HEK293 (cell line): Measurements from ENCODE around the gene VPREB3.

Source experiments
- CTCF ChIA-PET: fragments of 350-600 bp; formaldehyde crosslinking; extraction: SDS; loops from one replicate; lab custom pipeline; 2021; ENCODE audit warnings: antibody characterized with exemption; lab: Yijun Ruan, JAX
- POLR2A ChIA-PET: fragments of 300-600 bp; formaldehyde crosslinking; extraction: SDS; loops from one replicate; lab custom pipeline; 2020; ENCODE audit warnings: antibody characterized with exemption, inconsistent platforms; lab: Yijun Ruan, JAX
- H3K27ac ChIP-seq: fragments of 200-500 bp; sonication (Bioruptor generic); 2 replicates; pipeline ENCODE4 v1.5.1; 2014; ENCODE audit warnings: low read depth, low read length, control low read depth, inconsistent platforms; ENCODE audit errors: extremely low read depth
- H3K36me3 ChIP-seq, 2 experiments: fragments of 200-500 bp in 1 of 2; sonication (Bioruptor generic) in 1 of 2; 1 replicate in 1 of 2; 2 replicates in 1 of 2; pipeline ENCODE4 v1.5.1; 2014 to 2017; ENCODE audit warnings: inconsistent platforms in 2 of 2, low read length in 2 of 2; ENCODE audit not compliant: control insufficient read depth in 2 of 2, insufficient read depth in 1 of 2
- H3K4me1 ChIP-seq: fragments of 200-500 bp; sonication (Bioruptor generic); 2 replicates; pipeline ENCODE4 v1.5.1; 2014; ENCODE audit warnings: mild to moderate bottlenecking, low read length, inconsistent platforms; ENCODE audit not compliant: control insufficient read depth, insufficient read depth
- H3K4me3 ChIP-seq: 2 replicates; pipeline ENCODE4 v1.5.1; 2011; ENCODE audit warnings: low read depth, mild to moderate bottlenecking, control low read depth, low read length, moderate library complexity
- H3K9me3 ChIP-seq: fragments of 200-500 bp; sonication (Bioruptor generic); 2 replicates; pipeline ENCODE4 v1.5.1; 2014; ENCODE audit warnings: low read depth, low read length, inconsistent platforms; ENCODE audit not compliant: control insufficient read depth, insufficient read depth
- BCL11A ChIP-seq: fragments of 450-650 bp; formaldehyde crosslinking; IDR thresholded peaks from 2 replicates; pipeline ENCODE4 v1.5.1; 2016; ENCODE audit warnings: low read depth, missing biosample characterization, missing genetic modification characterization
- GLI4 ChIP-seq: fragments of 450-650 bp; formaldehyde crosslinking; IDR thresholded peaks from 2 replicates; pipeline ENCODE4 v1.5.1; 2016; ENCODE audit warnings: missing biosample characterization, missing genetic modification characterization
- KLF8 ChIP-seq: fragments of 450-650 bp; formaldehyde crosslinking; IDR thresholded peaks from 2 replicates; pipeline ENCODE4 v1.5.1; 2016; ENCODE audit warnings: missing biosample characterization, missing genetic modification characterization
- ZBTB49 ChIP-seq: fragments of 450-650 bp; formaldehyde crosslinking; IDR thresholded peaks from 2 replicates; pipeline ENCODE4 v1.5.1; 2016; ENCODE audit warnings: missing biosample characterization, missing genetic modification characterization, low read depth
- ZIC2 ChIP-seq: fragments of 450-650 bp; formaldehyde crosslinking; IDR thresholded peaks from 2 replicates; pipeline ENCODE4 v1.5.1; 2016; ENCODE audit warnings: missing biosample characterization, missing genetic modification characterization
- ZNF416 ChIP-seq: fragments of 450-650 bp; formaldehyde crosslinking; IDR thresholded peaks from 2 replicates; pipeline ENCODE4 v1.5.1; 2016; ENCODE audit warnings: missing biosample characterization, missing genetic modification characterization
- ZNF473 ChIP-seq: fragments of 450-650 bp; formaldehyde crosslinking; IDR thresholded peaks from 2 replicates; pipeline ENCODE4 v1.5.1; 2017; ENCODE audit warnings: missing biosample characterization, missing genetic modification characterization
- ZNF521 ChIP-seq: fragments of 450-650 bp; formaldehyde crosslinking; IDR thresholded peaks from 2 replicates; pipeline ENCODE4 v1.5.1; 2017; ENCODE audit warnings: missing biosample characterization, mild to moderate bottlenecking, missing genetic modification characterization
- ZNF571 ChIP-seq: fragments of 450-650 bp; formaldehyde crosslinking; IDR thresholded peaks from 2 replicates; pipeline ENCODE4 v1.5.0; 2017; ENCODE audit warnings: missing biosample characterization, missing genetic modification characterization
- ZNF768 ChIP-seq: fragments of 450-650 bp; formaldehyde crosslinking; IDR thresholded peaks from 2 replicates; pipeline ENCODE4 v1.5.1; 2018; ENCODE audit warnings: missing biosample characterization, mild to moderate bottlenecking, missing genetic modification characterization
- ZNF843 ChIP-seq: fragments of 450-650 bp; formaldehyde crosslinking; IDR thresholded peaks from 2 replicates; pipeline ENCODE4 v1.5.1; 2016; ENCODE audit warnings: missing biosample characterization, missing genetic modification characterization
- TF ChIP-seq, protein P1 (sequence below): fragments of 450-650 bp; formaldehyde crosslinking; IDR thresholded peaks from 2 replicates; pipeline ENCODE4; 2016; ENCODE audit warnings: missing biosample characterization, missing genetic modification characterization
- TF ChIP-seq, protein P2 (sequence below): fragments of 450-650 bp; formaldehyde crosslinking; IDR thresholded peaks from 2 replicates; pipeline ENCODE4 v1.5.1; 2016; ENCODE audit warnings: missing biosample characterization, missing genetic modification characterization
- TF ChIP-seq, protein P3 (sequence below): fragments of 450-650 bp; formaldehyde crosslinking; IDR thresholded peaks from 2 replicates; pipeline ENCODE4 v1.5.1; 2017; ENCODE audit warnings: missing biosample characterization, missing genetic modification characterization
- TF ChIP-seq, protein P4 (sequence below): fragments of 450-650 bp; formaldehyde crosslinking; IDR thresholded peaks from 2 replicates; pipeline ENCODE4 v1.5.1; 2017; ENCODE audit warnings: missing biosample characterization, mild to moderate bottlenecking, missing genetic modification characterization, moderate library complexity

The VPREB3 gene

DNA sequence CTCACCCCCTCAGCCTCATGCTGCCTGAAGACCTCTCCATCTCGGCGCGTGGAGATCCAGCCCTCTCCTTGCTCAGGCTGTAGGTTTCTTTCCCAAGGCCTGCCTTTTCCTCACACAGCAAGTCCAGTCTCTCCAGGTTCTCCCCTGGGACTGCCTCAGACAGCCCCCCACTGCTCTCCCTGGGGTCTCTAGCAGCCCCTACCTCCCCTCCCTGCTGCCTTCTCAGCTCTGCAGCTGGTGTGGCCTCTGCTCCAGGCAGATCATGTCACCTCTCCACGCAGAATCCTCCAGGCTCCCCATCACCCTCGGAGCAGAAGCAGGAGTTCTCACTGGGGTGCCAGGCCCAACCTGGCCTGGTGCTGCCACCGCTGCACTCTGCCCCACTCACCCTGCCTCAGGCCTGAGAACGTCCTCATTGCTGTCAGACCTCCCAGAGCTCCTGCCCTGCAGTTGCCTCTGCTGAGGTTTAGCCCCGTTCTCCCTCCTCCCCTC is 47.7 kb upstream of the VPREB3 start:
- no peak overlapping the region for H3K4me3 ChIP-seq
- ChIA-PET POLR2A (interaction anchor here (0.7 kb wide), 1 partner anchor 10 kb away, joined by 3 read pairs; no protein-coding TSS in a partner anchor), CTCF (no interaction called here)
- H3K9me3 ChIP-seq, result no peaks in the 10 kb centered on the region
- TF ChIP-seq KLF8 (tag by site-specific recombination), result no peak
- TF ChIP-seq ZIC2, result peak; percentile 95
- TF ChIP-seq, protein P1, sequence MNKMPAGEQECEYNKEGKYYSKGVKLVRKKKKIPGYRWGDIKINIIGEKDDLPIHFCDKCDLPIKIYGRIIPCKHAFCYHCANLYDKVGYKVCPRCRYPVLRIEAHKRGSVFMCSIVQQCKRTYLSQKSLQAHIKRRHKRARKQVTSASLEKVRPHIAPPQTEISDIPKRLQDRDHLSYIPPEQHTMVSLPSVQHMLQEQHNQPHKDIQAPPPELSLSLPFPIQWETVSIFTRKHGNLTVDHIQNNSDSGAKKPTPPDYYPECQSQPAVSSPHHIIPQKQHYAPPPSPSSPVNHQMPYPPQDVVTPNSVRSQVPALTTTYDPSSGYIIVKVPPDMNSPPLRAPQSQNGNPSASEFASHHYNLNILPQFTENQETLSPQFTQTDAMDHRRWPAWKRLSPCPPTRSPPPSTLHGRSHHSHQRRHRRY (tag by site-specific recombination), result no peak
- TF ChIP-seq, protein P2, sequence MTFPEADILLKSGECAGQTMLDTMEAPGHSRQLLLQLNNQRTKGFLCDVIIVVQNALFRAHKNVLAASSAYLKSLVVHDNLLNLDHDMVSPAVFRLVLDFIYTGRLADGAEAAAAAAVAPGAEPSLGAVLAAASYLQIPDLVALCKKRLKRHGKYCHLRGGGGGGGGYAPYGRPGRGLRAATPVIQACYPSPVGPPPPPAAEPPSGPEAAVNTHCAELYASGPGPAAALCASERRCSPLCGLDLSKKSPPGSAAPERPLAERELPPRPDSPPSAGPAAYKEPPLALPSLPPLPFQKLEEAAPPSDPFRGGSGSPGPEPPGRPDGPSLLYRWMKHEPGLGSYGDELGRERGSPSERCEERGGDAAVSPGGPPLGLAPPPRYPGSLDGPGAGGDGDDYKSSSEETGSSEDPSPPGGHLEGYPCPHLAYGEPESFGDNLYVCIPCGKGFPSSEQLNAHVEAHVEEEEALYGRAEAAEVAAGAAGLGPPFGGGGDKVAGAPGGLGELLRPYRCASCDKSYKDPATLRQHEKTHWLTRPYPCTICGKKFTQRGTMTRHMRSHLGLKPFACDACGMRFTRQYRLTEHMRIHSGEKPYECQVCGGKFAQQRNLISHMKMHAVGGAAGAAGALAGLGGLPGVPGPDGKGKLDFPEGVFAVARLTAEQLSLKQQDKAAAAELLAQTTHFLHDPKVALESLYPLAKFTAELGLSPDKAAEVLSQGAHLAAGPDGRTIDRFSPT (tag by site-specific recombination), result no peak
- no peak for TF ChIP-seq ZNF768 (tag by site-specific recombination)
- H3K4me1 ChIP-seq, result no peaks in the 10 kb centered on the region
- peaks cover 51 to 88% of the 10 kb centered on the region in 2 experiments for H3K36me3 ChIP-seq
- no peak overlapping the region for H3K27ac ChIP-seq

DNA sequence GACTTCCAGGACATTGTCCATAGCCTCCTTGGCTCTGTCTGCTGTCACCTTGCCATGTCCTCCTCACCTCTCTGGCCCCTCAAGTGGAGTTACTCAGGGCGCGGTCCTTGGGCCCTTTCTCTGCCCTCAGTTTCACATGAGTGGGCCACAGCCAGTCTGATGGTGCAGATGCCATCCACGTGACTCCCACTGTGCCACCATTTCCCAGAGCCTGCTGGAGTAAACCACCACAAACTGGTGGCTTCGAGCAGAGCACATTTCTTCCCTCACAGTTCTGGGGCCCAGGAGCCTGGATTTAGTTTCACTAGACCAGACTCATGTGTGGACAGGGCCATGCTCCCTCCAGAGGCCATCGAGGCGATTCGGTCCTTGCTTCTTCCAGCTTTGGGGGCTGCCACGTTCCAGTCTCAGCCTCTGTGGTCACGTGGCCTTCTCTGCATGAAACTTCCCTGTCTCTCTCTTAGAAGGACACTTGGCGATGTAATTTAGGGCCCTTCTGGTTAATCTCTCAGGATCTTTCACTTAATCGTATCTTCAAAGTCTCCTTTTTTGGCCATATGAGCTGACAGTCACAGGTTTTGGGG is 47.1 kb upstream of the VPREB3 start:
- Histone ChIP-seq H3K4me3 (no peak overlapping the region), H3K36me3 (peaks cover 51 to 88% of the 10 kb centered on the region in 2 experiments), H3K4me1 (no peaks in the 10 kb centered on the region), H3K9me3 (no peaks in the 10 kb centered on the region), H3K27ac (no peak overlapping the region)
- TF ChIP-seq ZNF521 (tag by site-specific recombination), result no peak
- no peak for TF ChIP-seq ZNF473 (tag by site-specific recombination)
- no peak for TF ChIP-seq ZNF416 (tag by site-specific recombination)
- TF ChIP-seq BCL11A (tag by site-specific recombination), result no peak
- no peak for TF ChIP-seq GLI4 (tag by site-specific recombination)
- no peak for TF ChIP-seq ZNF571
- POLR2A ChIA-PET, result no interaction called here
- CTCF ChIA-PET, result no interaction called here

- Histone ChIP-seq H3K36me3 (peaks cover 58 to 88% of the 10 kb centered on the region in 2 experiments), H3K9me3 (no peaks in the 10 kb centered on the region), H3K4me1 (no peaks in the 10 kb centered on the region), H3K4me3 (no peak overlapping the region), H3K27ac (no peak overlapping the region)
- TF ChIP-seq, protein P3, sequence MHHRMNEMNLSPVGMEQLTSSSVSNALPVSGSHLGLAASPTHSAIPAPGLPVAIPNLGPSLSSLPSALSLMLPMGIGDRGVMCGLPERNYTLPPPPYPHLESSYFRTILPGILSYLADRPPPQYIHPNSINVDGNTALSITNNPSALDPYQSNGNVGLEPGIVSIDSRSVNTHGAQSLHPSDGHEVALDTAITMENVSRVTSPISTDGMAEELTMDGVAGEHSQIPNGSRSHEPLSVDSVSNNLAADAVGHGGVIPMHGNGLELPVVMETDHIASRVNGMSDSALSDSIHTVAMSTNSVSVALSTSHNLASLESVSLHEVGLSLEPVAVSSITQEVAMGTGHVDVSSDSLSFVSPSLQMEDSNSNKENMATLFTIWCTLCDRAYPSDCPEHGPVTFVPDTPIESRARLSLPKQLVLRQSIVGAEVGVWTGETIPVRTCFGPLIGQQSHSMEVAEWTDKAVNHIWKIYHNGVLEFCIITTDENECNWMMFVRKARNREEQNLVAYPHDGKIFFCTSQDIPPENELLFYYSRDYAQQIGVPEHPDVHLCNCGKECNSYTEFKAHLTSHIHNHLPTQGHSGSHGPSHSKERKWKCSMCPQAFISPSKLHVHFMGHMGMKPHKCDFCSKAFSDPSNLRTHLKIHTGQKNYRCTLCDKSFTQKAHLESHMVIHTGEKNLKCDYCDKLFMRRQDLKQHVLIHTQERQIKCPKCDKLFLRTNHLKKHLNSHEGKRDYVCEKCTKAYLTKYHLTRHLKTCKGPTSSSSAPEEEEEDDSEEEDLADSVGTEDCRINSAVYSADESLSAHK (tag by site-specific recombination), result no peak
- TF ChIP-seq, protein P4, sequence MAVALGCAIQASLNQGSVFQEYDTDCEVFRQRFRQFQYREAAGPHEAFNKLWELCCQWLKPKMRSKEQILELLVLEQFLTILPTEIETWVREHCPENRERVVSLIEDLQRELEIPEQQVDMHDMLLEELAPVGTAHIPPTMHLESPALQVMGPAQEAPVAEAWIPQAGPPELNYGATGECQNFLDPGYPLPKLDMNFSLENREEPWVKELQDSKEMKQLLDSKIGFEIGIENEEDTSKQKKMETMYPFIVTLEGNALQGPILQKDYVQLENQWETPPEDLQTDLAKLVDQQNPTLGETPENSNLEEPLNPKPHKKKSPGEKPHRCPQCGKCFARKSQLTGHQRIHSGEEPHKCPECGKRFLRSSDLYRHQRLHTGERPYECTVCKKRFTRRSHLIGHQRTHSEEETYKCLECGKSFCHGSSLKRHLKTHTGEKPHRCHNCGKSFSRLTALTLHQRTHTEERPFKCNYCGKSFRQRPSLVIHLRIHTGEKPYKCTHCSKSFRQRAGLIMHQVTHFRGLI (tag by site-specific recombination), result no peak
- TF ChIP-seq ZNF843 (no peak), ZBTB49 (tag by site-specific recombination) (no peak)
- POLR2A ChIA-PET, result no interaction called here
- CTCF ChIA-PET, result no interaction called here
These were observed 46.3 kb upstream of the VPREB3 start for GRCh38 chr22:23800297-23801237.
